ENCODE data around the gene MRPS10. TPM values are rescaled to one million over a fixed set of nuclear protein-coding genes. Genes with fewer than 3 reads are reported as not detected.

The MRPS10 gene
- total and polyA plus RNA-seq, 2 donors (not counting 3 experiments of a cell fraction or from before 2014, with no cell fraction given) = 23.2 to 37.7 TPM

GRCh38 chr6:42221546-42221945 lies 3.9 kb upstream of the MRPS10 start:
- CTCF ChIA-PET = no interaction called here

GRCh38 chr6:42220807-42221206 lies 3.1 kb upstream of the MRPS10 start:
- DNase-seq (ENCODE audit: low read depth, low spot score) (no peak), FAIRE-seq (no peak)
- H3K27ac ChIP-seq (ENCODE audit: insufficient read depth, low read depth, low read length) = no peak overlapping the region
- H3K4me1 ChIP-seq (ENCODE audit: control insufficient read depth, extremely low read depth, insufficient read depth, low read length) = peaks cover 5% of the 10 kb centered on the region
- H4K20me1 ChIP-seq (replicated peaks; ENCODE audit: control insufficient read depth, extremely low read depth, insufficient read depth, low read length) = no peaks in the 10 kb centered on the region
- dilution Hi-C loops (cut with MboI; ENCODE audit: extremely low pct_ligation_motif_present, low sequenced_read_pairs) (no loop called here), intact Hi-C loops (cut with micrococcal nuclease) (no loop called here)
- ChIA-PET POLR2A (no interaction called here), CTCF (no interaction called here)
- H3K9me1 ChIP-seq (replicated peaks; ENCODE audit: control insufficient read depth, extremely low read depth, insufficient read depth, low read length) = no peaks in the 10 kb centered on the region
- no peak overlapping the region for H3K4me2 ChIP-seq (ENCODE audit: insufficient read depth, low read length)
- no TSS peak for BruUV-seq (replicated peaks)
- no peak overlapping the region for H2AFZ ChIP-seq (ENCODE audit: low read depth, low read length)
- H3K9me3 ChIP-seq (replicated peaks; ENCODE audit: control insufficient read depth, insufficient read depth, low read length) = no peaks in the 10 kb centered on the region
- no peak overlapping the region for H3K9ac ChIP-seq (replicated peaks; ENCODE audit: extremely low read depth, insufficient read depth, low read length)
- H3K4me3 ChIP-seq (replicated peaks in 1 of 3; ENCODE audit: insufficient read depth in 1 of 3, low read depth in 1 of 3, low read length in 3 of 3) = no peak overlapping the region
- H3K36me3 ChIP-seq (ENCODE audit: control insufficient read depth in 2 of 2, extremely low read depth in 1 of 2, insufficient read depth in 2 of 2, low read length in 2 of 2) = no peaks in the 10 kb centered on the region
- no peak for TF ChIP-seq CTCF (IDR thresholded peaks at IDR 0.05; ENCODE audit: extremely low read depth in 1 of 2, insufficient read depth in 1 of 2, low read depth in 1 of 2, low read length in 2 of 2)
- no peak for TF ChIP-seq POLR2AphosphoS5 (IDR thresholded peaks at IDR 0.05; ENCODE audit: insufficient read depth, low read depth, low read length)
- TF ChIP-seq FOS (IDR thresholded peaks at IDR 0.05; ENCODE audit: borderline replicate concordance, insufficient read depth, low read length) = no peak
- no peak for TF ChIP-seq MYC (IDR thresholded peaks at IDR 0.05; ENCODE audit: low read depth, low read length)
- H3K79me2 ChIP-seq (ENCODE audit: control insufficient read depth, insufficient read depth, low read length) = peaks cover 13% of the 10 kb centered on the region
- H3K27me3 ChIP-seq (ENCODE audit: control insufficient read depth in 2 of 2, insufficient read depth in 2 of 2, low read length in 2 of 2) = no peaks in the 10 kb centered on the region

More at GRCh38 chr6:42221546-42221945, 3.9 kb upstream of the MRPS10 start:
- Histone ChIP-seq H3K79me2 (ENCODE audit: control insufficient read depth, insufficient read depth, low read length) (peaks cover 9% of the 10 kb centered on the region), H3K27me3 (ENCODE audit: control insufficient read depth in 2 of 2, insufficient read depth in 2 of 2, low read length in 2 of 2) (no peaks in the 10 kb centered on the region), H3K4me1 (ENCODE audit: control insufficient read depth, extremely low read depth, insufficient read depth, low read length) (peaks cover 4% of the 10 kb centered on the region), H3K9me1 (replicated peaks; ENCODE audit: control insufficient read depth, extremely low read depth, insufficient read depth, low read length) (no peaks in the 10 kb centered on the region), H3K9me3 (replicated peaks; ENCODE audit: control insufficient read depth, insufficient read depth, low read length) (no peaks in the 10 kb centered on the region), H3K4me2 (ENCODE audit: insufficient read depth, low read length) (no peak overlapping the region), H2AFZ (ENCODE audit: low read depth, low read length) (no peak overlapping the region), H3K9ac (replicated peaks; ENCODE audit: extremely low read depth, insufficient read depth, low read length) (no peak overlapping the region), H3K36me3 (ENCODE audit: control insufficient read depth in 2 of 2, extremely low read depth in 1 of 2, insufficient read depth in 2 of 2, low read length in 2 of 2) (no peaks in the 10 kb centered on the region), H3K27ac (ENCODE audit: insufficient read depth, low read depth, low read length) (no peak overlapping the region), H3K4me3 (replicated peaks in 1 of 3; ENCODE audit: insufficient read depth in 1 of 3, low read depth in 1 of 3, low read length in 3 of 3) (no peak overlapping the region), H4K20me1 (replicated peaks; ENCODE audit: control insufficient read depth, extremely low read depth, insufficient read depth, low read length) (no peaks in the 10 kb centered on the region)
- BruUV-seq (replicated peaks) = no TSS peak
- TF ChIP-seq FOS (IDR thresholded peaks at IDR 0.05; ENCODE audit: borderline replicate concordance, insufficient read depth, low read length) (no peak), EZH2 (IDR thresholded peaks at IDR 0.05; ENCODE audit: borderline replicate concordance, low read depth, low read length, severe bottlenecking) (no peak), JUN (IDR thresholded peaks at IDR 0.05; ENCODE audit: borderline replicate concordance, insufficient read depth, insufficient read length, low read depth) (no peak), POLR2AphosphoS5 (IDR thresholded peaks at IDR 0.05; ENCODE audit: insufficient read depth, low read depth, low read length) (no peak), MYC (IDR thresholded peaks at IDR 0.05; ENCODE audit: low read depth, low read length) (no peak), GATA2 (IDR thresholded peaks at IDR 0.05; ENCODE audit: insufficient read depth, insufficient read length, low read depth, low read length) (no peak), POLR2A (IDR thresholded peaks at IDR 0.05; ENCODE audit: low read depth, low read length) (no peak), MAX (IDR thresholded peaks at IDR 0.05; ENCODE audit: insufficient read depth, insufficient read length) (no peak)
- no peak for FAIRE-seq
- DNase-seq (ENCODE audit: low read depth, low spot score) = no peak
- dilution Hi-C loops (cut with MboI; ENCODE audit: extremely low pct_ligation_motif_present, low sequenced_read_pairs) (no loop called here), intact Hi-C loops (cut with micrococcal nuclease) (no loop called here)
- POLR2A ChIA-PET = no interaction called here
